CD4-positive, alpha-beta memory T cell (primary cell): ENCODE data around the gene PADI1. TPM values are rescaled to one million over a fixed set of nuclear protein-coding genes. Genes with fewer than 3 reads are reported as not detected.

Source experiments
- CTCF ChIA-PET: fragments of 350-600 bp; sonication (Branson Sonifier 250); formaldehyde crosslinking; loops from one replicate; lab custom pipeline; 2021; ENCODE audit warnings: inconsistent platforms; ENCODE audit not compliant: partially characterized antibody; lab: Charles Lee
- POLR2A ChIA-PET: fragments of 350-600 bp; sonication (Branson Sonifier 250); formaldehyde crosslinking; loops from one replicate; lab custom pipeline; 2021; ENCODE audit not compliant: partially characterized antibody; lab: Charles Lee
- DNase-seq, 5 donors: peaks; one replicate each; pipeline versions ENCODE4 v3.0.0 to v3.0.0-alpha.2; 2020 to 2022; ENCODE audit warnings: mixed read lengths in 1 of 5
- H3K27ac ChIP-seq: one replicate; pipeline ENCODE4 v1.7.0; 2013; ENCODE audit warnings: low read depth, low read length
- H3K27me3 ChIP-seq: 2 replicates; pipeline ENCODE4 v1.7.0; 2013; ENCODE audit warnings: mild to moderate bottlenecking, low read length, moderate library complexity; ENCODE audit not compliant: insufficient read depth
- H3K36me3 ChIP-seq: 2 replicates; pipeline ENCODE4 v1.7.0; 2013; ENCODE audit warnings: mild to moderate bottlenecking, low read length, moderate library complexity; ENCODE audit not compliant: insufficient read depth
- H3K4me1 ChIP-seq: 2 replicates; pipeline ENCODE4 v1.7.0; 2013; ENCODE audit warnings: mild to moderate bottlenecking, low read length, moderate library complexity; ENCODE audit not compliant: insufficient read depth
- H3K4me3 ChIP-seq, 2 donors: one replicate each; pipeline ENCODE4 v1.7.0; 2013; ENCODE audit warnings: low read length in 2 of 2, mild to moderate bottlenecking in 1 of 2
- H3K9me3 ChIP-seq, 2 donors: one replicate each; pipeline ENCODE4 v1.7.0; 2013; ENCODE audit warnings: low read length in 2 of 2, control low read depth in 1 of 2; ENCODE audit not compliant: control insufficient read depth in 1 of 2
- H3K27ac Mint-ChIP-seq, 7 donors: one replicate each; pipeline ENCODE4 v1.8.0; 2020 to 2021; ENCODE audit warnings: mixed read lengths in 7 of 7, mild to moderate bottlenecking in 6 of 7, inconsistent platforms in 3 of 7, moderate library complexity in 3 of 7
- H3K27me3 Mint-ChIP-seq, 2 donors: one replicate each; pipeline ENCODE4 v1.8.0; 2020 to 2021; ENCODE audit warnings: mixed read lengths in 2 of 2
- H3K36me3 Mint-ChIP-seq, 2 donors: one replicate each; pipeline ENCODE4 v1.8.0; 2020 to 2021; ENCODE audit warnings: mixed read lengths in 2 of 2, inconsistent platforms in 1 of 2, mild to moderate bottlenecking in 1 of 2
- H3K4me1 Mint-ChIP-seq, 4 donors: one replicate each; pipeline ENCODE4 v1.8.0; 2020 to 2021; ENCODE audit warnings: mixed read lengths in 4 of 4, mild to moderate bottlenecking in 1 of 4
- H3K4me3 Mint-ChIP-seq, 8 donors: one replicate each; pipeline ENCODE4 v1.8.0; 2020 to 2021; ENCODE audit warnings: mixed read lengths in 8 of 8, mild to moderate bottlenecking in 7 of 8, moderate library complexity in 6 of 8, inconsistent platforms in 3 of 8
- H3K9me3 Mint-ChIP-seq, 8 donors: one replicate each; pipeline ENCODE4 v1.8.0; 2020 to 2021; ENCODE audit warnings: mixed read lengths in 8 of 8, mild to moderate bottlenecking in 5 of 8, inconsistent platforms in 3 of 8, moderate library complexity in 1 of 8
- intact Hi-C: fragments of 100-400 bp; cut with micrococcal nuclease; formaldehyde crosslinking; loops from one replicate; pipeline ENCODE4 v1.15.1; 2023
- polyA plus RNA-seq, 2 donors: library from polyadenylated mRNA; unstranded; fragments of 300-500 nt; fragmentation: Illumina TruSeq; gene quantifications; one replicate each; pipeline ENCODE4 v1.2.3, GENCODE V29; 2021
- total RNA-seq, 2 experiments: library from RNA; stranded (reverse); gene quantifications; one replicate each; pipeline ENCODE4 v1.2.3, GENCODE V29; 2021

Gene PADI1
- total and polyA plus RNA-seq, 4 experiments from 2014 or later = not detected

DNA sequence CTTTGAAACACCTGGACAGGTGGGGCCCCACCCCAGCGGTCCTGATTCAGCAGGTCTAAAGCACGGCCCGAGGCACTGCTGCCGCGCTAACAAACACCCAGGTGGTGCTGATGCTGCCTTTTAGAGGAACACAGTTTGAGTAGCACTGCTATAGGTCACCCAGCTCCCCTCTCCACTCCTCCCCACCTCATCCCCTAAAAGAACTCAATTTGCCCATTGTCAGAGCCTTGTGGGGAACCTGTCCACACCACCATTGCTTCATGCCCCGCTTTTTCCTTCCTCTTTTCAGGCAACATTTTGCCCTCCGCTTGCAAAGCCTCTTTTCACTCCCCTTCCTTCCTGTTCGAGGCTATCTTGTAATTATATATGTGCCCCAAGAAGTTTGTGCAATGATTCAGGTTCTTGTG, 76.8 kb downstream of the PADI1 start:
- intact Hi-C loops = no loop called here
- H3K4me3 Mint-ChIP-seq = peak overlapping the region in 1 of 8 donors; percentile 0
- no peak overlapping the region for H3K27ac Mint-ChIP-seq
- Histone ChIP-seq H3K4me1 (no peaks in the 10 kb centered on the region), H3K9me3 (no peaks in the 10 kb centered on the region), H3K27me3 (no peaks in the 10 kb centered on the region), H3K36me3 (no peaks in the 10 kb centered on the region), H3K4me3 (no peak overlapping the region), H3K27ac (no peak overlapping the region)
- peaks cover 9 to 22% of the 10 kb centered on the region in 2 donors for H3K27me3 Mint-ChIP-seq
- ChIA-PET CTCF (no interaction called here), POLR2A (no interaction called here)
- H3K9me3 Mint-ChIP-seq = peaks cover 0 to 2% (median 0%) of the 10 kb centered on the region in 8 donors
- H3K36me3 Mint-ChIP-seq = no peaks in the 10 kb centered on the region
- peaks cover 0 to 3% (median 0%) of the 10 kb centered on the region in 4 donors for H3K4me1 Mint-ChIP-seq
- DNase-seq = no peak

DNA sequence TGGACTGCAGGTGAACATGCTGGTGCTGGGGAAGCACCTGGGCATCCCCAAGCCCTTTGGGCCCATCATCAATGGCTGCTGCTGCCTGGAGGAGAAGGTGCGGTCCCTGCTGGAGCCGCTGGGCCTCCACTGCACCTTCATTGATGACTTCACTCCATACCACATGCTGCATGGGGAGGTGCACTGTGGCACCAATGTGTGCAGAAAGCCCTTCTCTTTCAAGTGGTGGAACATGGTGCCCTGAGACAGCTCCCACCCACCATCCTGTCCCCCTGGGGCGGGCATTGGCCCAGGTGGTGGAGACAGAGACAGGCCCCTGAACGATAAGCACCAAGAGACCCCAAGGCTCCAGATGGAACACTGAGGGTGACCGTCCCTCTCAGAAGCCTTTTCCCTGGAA, 77.9 kb downstream of the PADI1 start:
- CTCF ChIA-PET = no interaction called here
- Mint-ChIP-seq H3K4me1 (peaks cover 0 to 3% (median 0%) of the 10 kb centered on the region in 4 donors), H3K27ac (no peak overlapping the region), H3K36me3 (no peaks in the 10 kb centered on the region), H3K27me3 (peaks cover 9 to 19% of the 10 kb centered on the region in 2 donors), H3K9me3 (peaks cover 0 to 2% (median 0%) of the 10 kb centered on the region in 8 donors), H3K4me3 (no peak overlapping the region)
- Histone ChIP-seq H3K36me3 (no peaks in the 10 kb centered on the region), H3K4me1 (no peaks in the 10 kb centered on the region), H3K4me3 (no peak overlapping the region), H3K27me3 (no peaks in the 10 kb centered on the region), H3K27ac (no peak overlapping the region), H3K9me3 (no peaks in the 10 kb centered on the region)
- POLR2A ChIA-PET = no interaction called here
- no peak for DNase-seq
- intact Hi-C loops = no loop called here

DNA sequence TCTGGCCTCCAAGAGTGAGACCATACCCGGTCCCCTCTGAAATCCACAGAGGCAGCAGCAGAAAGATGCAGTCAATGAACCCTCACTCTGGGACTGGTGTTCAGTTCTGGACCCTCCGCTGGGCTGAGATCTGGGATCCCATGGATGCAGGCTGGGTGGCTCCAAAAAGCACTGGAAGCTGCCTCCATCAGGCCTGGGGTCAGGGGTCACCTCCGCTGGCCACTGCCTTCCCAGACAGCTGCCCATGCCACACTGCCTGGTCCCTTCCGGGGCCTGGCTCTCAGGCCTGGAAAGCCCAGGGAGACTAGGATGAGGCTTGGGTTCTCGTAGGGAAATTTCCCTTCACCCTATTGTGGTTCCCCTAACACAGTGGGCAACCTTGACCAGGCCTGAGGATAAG, 81.7 kb downstream of the PADI1 start:
- intact Hi-C loops = no loop called here
- no peaks in the 10 kb centered on the region for H3K4me1 ChIP-seq
- Mint-ChIP-seq H3K4me3 (no peak overlapping the region), H3K27ac (no peak overlapping the region), H3K36me3 (no peaks in the 10 kb centered on the region), H3K9me3 (no peaks in the 10 kb centered on the region), H3K27me3 (peaks cover 5 to 19% of the 10 kb centered on the region in 2 donors), H3K4me1 (peaks cover 0 to 3% (median 0%) of the 10 kb centered on the region in 4 donors)
- H3K4me3 ChIP-seq = no peak overlapping the region
- ChIA-PET POLR2A (no interaction called here), CTCF (no interaction called here)
- no peaks in the 10 kb centered on the region for H3K36me3 ChIP-seq
- DNase-seq = no peak
- H3K27me3 ChIP-seq = no peaks in the 10 kb centered on the region
- no peak overlapping the region for H3K27ac ChIP-seq
- H3K9me3 ChIP-seq = no peaks in the 10 kb centered on the region

DNA sequence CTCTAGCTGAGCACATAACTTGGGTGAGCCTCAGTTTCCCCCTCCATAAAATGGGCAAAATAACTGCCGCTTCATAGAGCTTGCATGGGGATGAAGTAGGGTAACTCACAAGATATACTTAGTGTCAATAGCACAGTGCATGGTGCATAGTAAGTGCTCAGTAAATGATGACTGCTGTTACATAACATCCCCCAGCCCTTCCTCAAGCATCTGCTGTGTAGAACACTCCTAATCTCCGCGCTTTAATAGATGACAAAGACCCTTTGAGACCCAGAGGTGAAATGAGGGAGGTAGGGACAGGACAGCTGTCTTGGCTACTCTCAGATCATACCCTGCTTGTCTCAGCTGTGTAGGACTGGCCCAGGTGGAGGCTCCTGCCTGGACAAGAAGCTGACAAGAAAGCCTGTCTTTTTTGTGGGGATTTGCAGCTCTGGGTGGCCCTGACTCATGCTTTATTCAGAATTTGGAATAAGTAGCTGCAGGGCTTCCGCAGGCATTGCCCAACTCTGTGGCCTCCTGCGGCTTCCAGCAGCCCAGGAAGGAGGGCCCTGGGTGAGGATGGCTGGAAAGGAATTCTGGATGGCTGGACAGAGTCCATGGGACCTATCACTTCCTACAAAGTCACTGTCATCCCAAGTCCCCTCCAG, 82.3 kb downstream of the PADI1 start:
- DNase-seq = no peak
- ChIA-PET POLR2A (no interaction called here), CTCF (no interaction called here)
- intact Hi-C loops = no loop called here
- no peaks in the 10 kb centered on the region for H3K36me3 ChIP-seq
- Mint-ChIP-seq H3K4me3 (no peak overlapping the region), H3K36me3 (no peaks in the 10 kb centered on the region), H3K9me3 (no peaks in the 10 kb centered on the region), H3K27ac (no peak overlapping the region), H3K4me1 (no peaks in the 10 kb centered on the region), H3K27me3 (peaks cover 1 to 16% of the 10 kb centered on the region in 2 donors)
- no peak overlapping the region for H3K27ac ChIP-seq
- H3K9me3 ChIP-seq = no peaks in the 10 kb centered on the region
- H3K4me1 ChIP-seq = no peaks in the 10 kb centered on the region
- no peaks in the 10 kb centered on the region for H3K27me3 ChIP-seq
- no peak overlapping the region for H3K4me3 ChIP-seq

DNA sequence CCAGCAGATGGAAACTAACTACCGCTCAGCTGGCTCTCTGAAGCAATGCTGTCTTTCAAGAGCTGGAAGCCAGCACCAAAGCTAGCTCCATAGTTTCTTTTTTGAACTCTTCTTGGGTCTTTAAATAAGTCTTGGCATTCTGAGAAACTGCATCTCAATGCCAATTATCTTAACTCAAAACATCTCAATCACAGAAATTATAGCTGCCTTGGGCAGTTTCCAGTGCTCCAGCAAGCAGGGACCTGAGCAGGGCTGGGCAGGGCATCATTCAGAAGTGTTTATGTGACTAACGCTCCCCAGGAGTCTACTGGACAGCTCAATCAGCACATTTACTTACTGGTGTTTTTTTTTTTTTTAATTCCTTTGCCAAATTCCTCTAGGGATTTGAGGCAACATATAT, 84.8 kb downstream of the PADI1 start:
- CTCF ChIA-PET = no interaction called here

DNA sequence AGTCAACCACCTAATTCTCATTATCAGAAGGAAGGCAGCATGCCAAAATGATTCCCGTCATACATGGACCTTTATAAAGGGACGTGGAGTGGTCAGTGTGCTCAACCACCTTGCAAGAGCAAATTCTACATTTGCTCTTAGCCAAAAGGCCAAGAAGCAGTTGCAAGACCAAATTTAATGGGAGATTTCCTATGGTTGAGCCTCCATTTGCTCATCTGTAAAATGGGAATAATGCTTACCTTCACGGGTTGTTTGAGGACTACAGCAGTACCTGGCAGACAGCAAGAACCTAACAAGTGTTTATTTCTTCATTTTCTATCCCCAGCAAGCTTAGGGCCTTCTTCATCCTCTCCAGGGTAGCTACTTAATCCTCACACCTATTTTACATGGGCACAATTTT, 85.6 kb downstream of the PADI1 start:
- Histone ChIP-seq H3K4me1 (no peaks in the 10 kb centered on the region), H3K27me3 (no peaks in the 10 kb centered on the region), H3K4me3 (no peak overlapping the region), H3K27ac (no peak overlapping the region), H3K9me3 (no peaks in the 10 kb centered on the region), H3K36me3 (no peaks in the 10 kb centered on the region)
- DNase-seq = no peak
- Mint-ChIP-seq H3K4me3 (no peak overlapping the region), H3K4me1 (no peaks in the 10 kb centered on the region), H3K27ac (no peak overlapping the region), H3K36me3 (no peaks in the 10 kb centered on the region), H3K9me3 (no peaks in the 10 kb centered on the region), H3K27me3 (peaks cover 7 to 20% of the 10 kb centered on the region in 2 donors)
- ChIA-PET POLR2A (no interaction called here), CTCF (no interaction called here)
- intact Hi-C loops = no loop called here

More for the DNA sequence above, 84.8 kb downstream of the PADI1 start:
- no peaks in the 10 kb centered on the region for H3K4me1 ChIP-seq
- no peaks in the 10 kb centered on the region for H3K9me3 ChIP-seq
- no peaks in the 10 kb centered on the region for H3K27me3 ChIP-seq
- H3K36me3 Mint-ChIP-seq = no peaks in the 10 kb centered on the region
- no peaks in the 10 kb centered on the region for H3K36me3 ChIP-seq
- intact Hi-C loops = no loop called here
- H3K4me1 Mint-ChIP-seq = no peaks in the 10 kb centered on the region
- no peak overlapping the region for H3K4me3 ChIP-seq
- no peak overlapping the region for H3K27ac Mint-ChIP-seq
- DNase-seq = no peak
- H3K27me3 Mint-ChIP-seq = peaks cover 7 to 17% of the 10 kb centered on the region in 2 donors
- H3K27ac ChIP-seq = no peak overlapping the region
- no peaks in the 10 kb centered on the region for H3K9me3 Mint-ChIP-seq
- POLR2A ChIA-PET = no interaction called here
- H3K4me3 Mint-ChIP-seq = no peak overlapping the region

DNA sequence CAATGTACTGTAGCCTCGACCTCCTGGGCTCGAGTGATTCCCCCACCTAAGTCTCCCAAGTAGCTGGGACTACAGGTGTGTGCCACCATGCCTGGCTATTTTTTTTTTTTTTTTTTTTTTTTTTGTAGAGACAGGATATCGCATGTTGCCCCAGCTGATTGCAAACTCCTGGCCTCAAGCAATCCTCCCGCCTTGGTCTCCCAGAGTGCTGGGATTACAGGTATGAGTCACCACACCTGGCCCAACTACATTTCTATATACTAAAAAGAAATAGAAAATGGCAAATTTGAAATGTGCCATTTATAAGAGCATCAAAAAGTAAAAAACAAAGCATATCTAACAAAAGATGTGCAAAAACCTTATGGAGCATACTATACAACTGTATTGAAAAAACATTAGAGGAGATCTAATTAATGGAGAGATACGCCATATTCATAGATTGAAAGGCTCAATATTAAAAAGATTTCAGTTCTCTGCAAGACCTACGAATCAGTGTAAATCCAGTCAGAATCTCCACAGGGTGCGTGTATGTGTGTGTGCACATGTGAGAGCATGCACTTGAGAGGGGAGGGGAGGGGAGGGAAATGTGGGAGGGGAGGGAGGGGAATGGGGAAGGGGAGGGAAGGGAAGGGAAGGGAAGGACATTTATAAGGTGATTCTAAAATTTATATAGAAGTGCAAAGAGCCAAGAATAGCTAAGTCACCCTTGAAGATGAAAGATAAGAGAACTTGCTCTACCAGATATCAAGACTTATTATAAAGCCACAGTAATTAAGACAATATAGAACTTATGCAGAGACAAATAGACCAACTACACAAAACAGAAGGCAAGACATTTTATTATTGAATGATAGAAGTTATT, 87.6 kb downstream of the PADI1 start:
- Histone ChIP-seq H3K9me3 (no peaks in the 10 kb centered on the region), H3K27ac (no peak overlapping the region), H3K27me3 (no peaks in the 10 kb centered on the region), H3K36me3 (no peaks in the 10 kb centered on the region), H3K4me1 (no peaks in the 10 kb centered on the region), H3K4me3 (no peak overlapping the region)
- H3K4me1 Mint-ChIP-seq = no peaks in the 10 kb centered on the region
- no peak overlapping the region for H3K4me3 Mint-ChIP-seq
- ChIA-PET CTCF (no interaction called here), POLR2A (no interaction called here)
- intact Hi-C loops = no loop called here
- H3K9me3 Mint-ChIP-seq = peaks cover 0 to under 1% (median 0%) of the 10 kb centered on the region in 8 donors
- no peaks in the 10 kb centered on the region for H3K36me3 Mint-ChIP-seq
- DNase-seq = no peak
- no peak overlapping the region for H3K27ac Mint-ChIP-seq
- peaks cover 12 to 17% of the 10 kb centered on the region in 2 donors for H3K27me3 Mint-ChIP-seq
